ENCODE data around the gene PHACTR2. TPM values are rescaled to one million over a fixed set of nuclear protein-coding genes. Genes with fewer than 3 reads are reported as not detected.

Gene PHACTR2
- total RNA-seq, 1 experiment from 2014 or later, result 20.7 TPM

- no peak overlapping the region for H3K4me3 Mint-ChIP-seq (ENCODE audit: low read depth, unreplicated experiment)
- no peak for DNase-seq
- intact Hi-C loops (cut with micrococcal nuclease; ENCODE audit: unreplicated experiment), result no loop called here
- no peaks in the 10 kb centered on the region for H3K4me1 Mint-ChIP-seq (ENCODE audit: low read depth, unreplicated experiment)
- CTCF ChIA-PET, result interaction anchor here (0.7 kb wide), 1 partner anchor 201 kb away, joined by 4 read pairs; no protein-coding TSS in a partner anchor
- no peak overlapping the region for H3K27ac Mint-ChIP-seq (ENCODE audit: unreplicated experiment)
- no peaks in the 10 kb centered on the region for H3K27me3 Mint-ChIP-seq (ENCODE audit: unreplicated experiment)
- TF ChIP-seq, protein P1, sequence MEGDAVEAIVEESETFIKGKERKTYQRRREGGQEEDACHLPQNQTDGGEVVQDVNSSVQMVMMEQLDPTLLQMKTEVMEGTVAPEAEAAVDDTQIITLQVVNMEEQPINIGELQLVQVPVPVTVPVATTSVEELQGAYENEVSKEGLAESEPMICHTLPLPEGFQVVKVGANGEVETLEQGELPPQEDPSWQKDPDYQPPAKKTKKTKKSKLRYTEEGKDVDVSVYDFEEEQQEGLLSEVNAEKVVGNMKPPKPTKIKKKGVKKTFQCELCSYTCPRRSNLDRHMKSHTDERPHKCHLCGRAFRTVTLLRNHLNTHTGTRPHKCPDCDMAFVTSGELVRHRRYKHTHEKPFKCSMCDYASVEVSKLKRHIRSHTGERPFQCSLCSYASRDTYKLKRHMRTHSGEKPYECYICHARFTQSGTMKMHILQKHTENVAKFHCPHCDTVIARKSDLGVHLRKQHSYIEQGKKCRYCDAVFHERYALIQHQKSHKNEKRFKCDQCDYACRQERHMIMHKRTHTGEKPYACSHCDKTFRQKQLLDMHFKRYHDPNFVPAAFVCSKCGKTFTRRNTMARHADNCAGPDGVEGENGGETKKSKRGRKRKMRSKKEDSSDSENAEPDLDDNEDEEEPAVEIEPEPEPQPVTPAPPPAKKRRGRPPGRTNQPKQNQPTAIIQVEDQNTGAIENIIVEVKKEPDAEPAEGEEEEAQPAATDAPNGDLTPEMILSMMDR (IDR thresholded peaks at IDR 0.05; ENCODE audit: unreplicated experiment), result no peak
- H3K9me3 Mint-ChIP-seq (ENCODE audit: low read depth, unreplicated experiment), result peaks cover 4% of the 10 kb centered on the region
- no peaks in the 10 kb centered on the region for H3K36me3 Mint-ChIP-seq (ENCODE audit: insufficient read depth, unreplicated experiment)
- BruUV-seq (replicated peaks), result no TSS peak
These were observed 27.8 kb downstream of the PHACTR2 start for GRCh38 chr6:143705569-143705968.

GRCh38 chr6:143707697-143708096, 29.9 kb downstream of the PHACTR2 start:
- Mint-ChIP-seq H3K4me3 (ENCODE audit: low read depth, unreplicated experiment) (no peak overlapping the region), H3K27me3 (ENCODE audit: unreplicated experiment) (no peaks in the 10 kb centered on the region), H3K4me1 (ENCODE audit: low read depth, unreplicated experiment) (no peaks in the 10 kb centered on the region), H3K27ac (ENCODE audit: unreplicated experiment) (no peak overlapping the region), H3K9me3 (ENCODE audit: low read depth, unreplicated experiment) (peaks cover 4% of the 10 kb centered on the region), H3K36me3 (ENCODE audit: insufficient read depth, unreplicated experiment) (no peaks in the 10 kb centered on the region)
- BruUV-seq (replicated peaks), result no TSS peak
- TF ChIP-seq, protein P1 (IDR thresholded peaks at IDR 0.05; ENCODE audit: unreplicated experiment), result no peak
- CTCF ChIA-PET, result no interaction called here
- intact Hi-C loops (cut with micrococcal nuclease; ENCODE audit: unreplicated experiment), result no loop called here
- DNase-seq, result no peak

DNA sequence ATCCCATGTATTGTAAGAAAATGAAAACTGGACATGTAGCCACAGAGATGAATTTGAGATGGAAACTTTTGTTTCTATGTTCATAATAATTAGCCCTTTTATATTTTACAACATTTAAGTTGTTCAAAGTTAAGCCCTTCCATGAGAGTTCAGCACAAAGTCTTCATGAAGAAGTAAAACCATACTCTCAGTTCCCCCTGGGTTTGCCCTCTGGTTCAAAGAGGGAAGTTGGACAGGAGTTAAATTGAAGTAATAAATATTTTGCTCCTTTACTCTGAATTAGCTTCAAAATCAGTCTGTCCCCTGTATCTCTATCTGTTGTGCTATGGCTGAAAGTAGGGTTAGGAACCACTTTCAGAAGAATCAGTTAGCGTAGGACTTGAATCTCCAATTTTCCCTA, 31.1 kb downstream of the PHACTR2 start:
- intact Hi-C loops (cut with micrococcal nuclease; ENCODE audit: unreplicated experiment), result no loop called here
- Mint-ChIP-seq H3K36me3 (ENCODE audit: insufficient read depth, unreplicated experiment) (no peaks in the 10 kb centered on the region), H3K27ac (ENCODE audit: unreplicated experiment) (no peak overlapping the region), H3K27me3 (ENCODE audit: unreplicated experiment) (no peaks in the 10 kb centered on the region), H3K4me1 (ENCODE audit: low read depth, unreplicated experiment) (no peaks in the 10 kb centered on the region), H3K9me3 (ENCODE audit: low read depth, unreplicated experiment) (peaks cover 4% of the 10 kb centered on the region), H3K4me3 (ENCODE audit: low read depth, unreplicated experiment) (no peak overlapping the region)
- TF ChIP-seq, protein P1 (IDR thresholded peaks at IDR 0.05; ENCODE audit: unreplicated experiment), result no peak
- DNase-seq, result no peak
- CTCF ChIA-PET, result no interaction called here
- BruUV-seq (replicated peaks), result no TSS peak

GRCh38 chr6:143711714-143712113, 33.9 kb downstream of the PHACTR2 start:
- Mint-ChIP-seq H3K27ac (ENCODE audit: unreplicated experiment) (no peak overlapping the region), H3K9me3 (ENCODE audit: low read depth, unreplicated experiment) (peaks cover under 1% of the 10 kb centered on the region), H3K27me3 (ENCODE audit: unreplicated experiment) (no peaks in the 10 kb centered on the region), H3K36me3 (ENCODE audit: insufficient read depth, unreplicated experiment) (no peaks in the 10 kb centered on the region), H3K4me3 (ENCODE audit: low read depth, unreplicated experiment) (no peak overlapping the region), H3K4me1 (ENCODE audit: low read depth, unreplicated experiment) (no peaks in the 10 kb centered on the region)
- DNase-seq, result no peak
- intact Hi-C loops (cut with micrococcal nuclease; ENCODE audit: unreplicated experiment), result no loop called here
- CTCF ChIA-PET, result no interaction called here
- no TSS peak for BruUV-seq (replicated peaks)
- TF ChIP-seq, protein P1 (IDR thresholded peaks at IDR 0.05; ENCODE audit: unreplicated experiment), result no peak

All from Calu3 (cell line).